ENCODE results near the gene CRLF1. TPM values are rescaled to one million over a fixed set of nuclear protein-coding genes. Genes with fewer than 3 reads are reported as not detected.

Gene CRLF1
- total and polyA plus RNA-seq, 10 of the 15 experiments (the other 5 are each of a cell fraction or from before 2014, with no cell fraction given), result 0.10 to 1.2 (median 0.49) TPM; not detected in 4

DNA sequence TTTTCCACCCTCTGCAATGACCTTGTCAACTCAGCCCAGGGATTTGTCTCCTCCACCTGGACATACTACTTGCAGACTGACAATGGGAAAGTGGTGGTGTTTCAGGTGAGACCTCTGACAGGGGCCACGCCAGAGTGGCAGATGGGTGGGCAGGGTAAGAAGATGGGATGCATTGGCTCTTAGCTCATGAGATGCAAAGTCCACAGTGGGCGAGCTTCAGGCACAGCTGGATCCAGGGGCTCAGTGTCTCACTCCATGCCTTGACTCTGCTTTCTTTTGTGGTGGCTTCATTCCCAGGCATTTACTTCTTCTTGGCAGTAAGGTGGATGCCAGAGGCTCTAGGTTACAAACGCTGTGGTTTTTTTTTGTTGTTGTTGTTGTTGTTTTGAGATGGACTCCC, 9.4 kb upstream of the CRLF1 start:
- ChIA-PET CTCF (interaction anchor here (0.7 kb wide), 1 partner anchor 14 kb away, joined by 4 read pairs; no protein-coding TSS in a partner anchor), SMC1A (ENCODE audit: uncharacterized antibody, unreplicated experiment) (interaction anchor here (0.6 kb wide), 1 partner anchor 244 kb away, joined by 3 read pairs; no protein-coding TSS in a partner anchor), POLR2A (no interaction called here), RAD21 (ENCODE audit: unreplicated experiment) (no interaction called here)
- BruUV-seq (replicated peaks), result no TSS peak
- no peak for DNase-seq (ENCODE audit: low read depth, low spot score)
- no peaks in the 10 kb centered on the region for H3K9me3 ChIP-seq (replicated peaks; ENCODE audit: control insufficient read depth, insufficient read depth, low read length)
- H3K4me2 ChIP-seq (ENCODE audit: control insufficient read depth, insufficient read depth), result no peak overlapping the region
- no peak overlapping the region for H3K4me3 ChIP-seq
- no peak overlapping the region for H3K9ac ChIP-seq (ENCODE audit: control insufficient read depth, insufficient read depth, low read length)
- intact Hi-C loops (cut with micrococcal nuclease; ENCODE audit: unreplicated experiment) (no loop called here), in situ Hi-C loops (cut with MboI) (no loop called here)
- H3K4me1 ChIP-seq (ENCODE audit: control insufficient read depth, insufficient read depth, low read length), result no peaks in the 10 kb centered on the region
- H2AFZ ChIP-seq (ENCODE audit: control insufficient read depth, low read depth, low read length), result no peak overlapping the region
- 33% methylated on average over 3 of the region's 3 CpGs for whole genome bisulfite sequencing (ENCODE audit: insufficient coverage, insufficient replicate concordance, low lambda C conversion rate, missing lambda C conversion rate)
- H3K27me3 ChIP-seq (replicated peaks in 1 of 2; ENCODE audit: control insufficient read depth in 2 of 2, insufficient read depth in 2 of 2, low read length in 1 of 2), result peaks cover 11% of the 10 kb centered on the region in 2 experiments
- no peaks in the 10 kb centered on the region for H3K79me2 ChIP-seq (ENCODE audit: control insufficient read depth, insufficient read depth, low read length)
- H4K20me1 ChIP-seq (ENCODE audit: control insufficient read depth, insufficient read depth), result peaks cover 2% of the 10 kb centered on the region; the same call in 1 of the 2 replicates
- FAIRE-seq, result no peak
- no peak for ATAC-seq
- no peak overlapping the region for H3K27ac ChIP-seq (ENCODE audit: control insufficient read depth, insufficient read depth)
- no peaks in the 10 kb centered on the region for H3K36me3 ChIP-seq (ENCODE audit: control insufficient read depth in 2 of 2, insufficient read depth in 2 of 2, low read length in 1 of 2)
- TF ChIP-seq NR2C1 (IDR thresholded peaks at IDR 0.05), result no peak
- no peak for TF ChIP-seq SUPT20H (IDR thresholded peaks at IDR 0.05; ENCODE audit: borderline replicate concordance, control insufficient read depth, low read depth, low read length)
- no peak for TF ChIP-seq BRCA1 (IDR thresholded peaks at IDR 0.05; ENCODE audit: low read depth, low read length)
- TF ChIP-seq, protein P1, sequence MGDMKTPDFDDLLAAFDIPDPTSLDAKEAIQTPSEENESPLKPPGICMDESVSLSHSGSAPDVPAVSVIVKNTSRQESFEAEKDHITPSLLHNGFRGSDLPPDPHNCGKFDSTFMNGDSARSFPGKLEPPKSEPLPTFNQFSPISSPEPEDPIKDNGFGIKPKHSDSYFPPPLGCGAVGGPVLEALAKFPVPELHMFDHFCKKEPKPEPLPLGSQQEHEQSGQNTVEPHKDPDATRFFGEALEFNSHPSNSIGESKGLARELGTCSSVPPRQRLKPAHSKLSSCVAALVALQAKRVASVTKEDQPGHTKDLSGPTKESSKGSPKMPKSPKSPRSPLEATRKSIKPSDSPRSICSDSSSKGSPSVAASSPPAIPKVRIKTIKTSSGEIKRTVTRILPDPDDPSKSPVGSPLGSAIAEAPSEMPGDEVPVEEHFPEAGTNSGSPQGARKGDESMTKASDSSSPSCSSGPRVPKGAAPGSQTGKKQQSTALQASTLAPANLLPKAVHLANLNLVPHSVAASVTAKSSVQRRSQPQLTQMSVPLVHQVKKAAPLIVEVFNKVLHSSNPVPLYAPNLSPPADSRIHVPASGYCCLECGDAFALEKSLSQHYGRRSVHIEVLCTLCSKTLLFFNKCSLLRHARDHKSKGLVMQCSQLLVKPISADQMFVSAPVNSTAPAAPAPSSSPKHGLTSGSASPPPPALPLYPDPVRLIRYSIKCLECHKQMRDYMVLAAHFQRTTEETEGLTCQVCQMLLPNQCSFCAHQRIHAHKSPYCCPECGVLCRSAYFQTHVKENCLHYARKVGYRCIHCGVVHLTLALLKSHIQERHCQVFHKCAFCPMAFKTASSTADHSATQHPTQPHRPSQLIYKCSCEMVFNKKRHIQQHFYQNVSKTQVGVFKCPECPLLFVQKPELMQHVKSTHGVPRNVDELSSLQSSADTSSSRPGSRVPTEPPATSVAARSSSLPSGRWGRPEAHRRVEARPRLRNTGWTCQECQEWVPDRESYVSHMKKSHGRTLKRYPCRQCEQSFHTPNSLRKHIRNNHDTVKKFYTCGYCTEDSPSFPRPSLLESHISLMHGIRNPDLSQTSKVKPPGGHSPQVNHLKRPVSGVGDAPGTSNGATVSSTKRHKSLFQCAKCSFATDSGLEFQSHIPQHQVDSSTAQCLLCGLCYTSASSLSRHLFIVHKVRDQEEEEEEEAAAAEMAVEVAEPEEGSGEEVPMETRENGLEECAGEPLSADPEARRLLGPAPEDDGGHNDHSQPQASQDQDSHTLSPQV (IDR thresholded peaks at IDR 0.05), result no peak
- TF ChIP-seq, protein P2, sequence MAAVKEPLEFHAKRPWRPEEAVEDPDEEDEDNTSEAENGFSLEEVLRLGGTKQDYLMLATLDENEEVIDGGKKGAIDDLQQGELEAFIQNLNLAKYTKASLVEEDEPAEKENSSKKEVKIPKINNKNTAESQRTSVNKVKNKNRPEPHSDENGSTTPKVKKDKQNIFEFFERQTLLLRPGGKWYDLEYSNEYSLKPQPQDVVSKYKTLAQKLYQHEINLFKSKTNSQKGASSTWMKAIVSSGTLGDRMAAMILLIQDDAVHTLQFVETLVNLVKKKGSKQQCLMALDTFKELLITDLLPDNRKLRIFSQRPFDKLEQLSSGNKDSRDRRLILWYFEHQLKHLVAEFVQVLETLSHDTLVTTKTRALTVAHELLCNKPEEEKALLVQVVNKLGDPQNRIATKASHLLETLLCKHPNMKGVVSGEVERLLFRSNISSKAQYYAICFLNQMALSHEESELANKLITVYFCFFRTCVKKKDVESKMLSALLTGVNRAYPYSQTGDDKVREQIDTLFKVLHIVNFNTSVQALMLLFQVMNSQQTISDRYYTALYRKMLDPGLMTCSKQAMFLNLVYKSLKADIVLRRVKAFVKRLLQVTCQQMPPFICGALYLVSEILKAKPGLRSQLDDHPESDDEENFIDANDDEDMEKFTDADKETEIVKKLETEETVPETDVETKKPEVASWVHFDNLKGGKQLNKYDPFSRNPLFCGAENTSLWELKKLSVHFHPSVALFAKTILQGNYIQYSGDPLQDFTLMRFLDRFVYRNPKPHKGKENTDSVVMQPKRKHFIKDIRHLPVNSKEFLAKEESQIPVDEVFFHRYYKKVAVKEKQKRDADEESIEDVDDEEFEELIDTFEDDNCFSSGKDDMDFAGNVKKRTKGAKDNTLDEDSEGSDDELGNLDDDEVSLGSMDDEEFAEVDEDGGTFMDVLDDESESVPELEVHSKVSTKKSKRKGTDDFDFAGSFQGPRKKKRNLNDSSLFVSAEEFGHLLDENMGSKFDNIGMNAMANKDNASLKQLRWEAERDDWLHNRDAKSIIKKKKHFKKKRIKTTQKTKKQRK (IDR thresholded peaks at IDR 0.05; ENCODE audit: low read depth, low read length), result no peak
- TF ChIP-seq CBFB (IDR thresholded peaks at IDR 0.05; ENCODE audit: low read depth), result no peak
- TF ChIP-seq SMC3 (IDR thresholded peaks at IDR 0.05; ENCODE audit: borderline replicate concordance, low read length), result no peak
- TF ChIP-seq YY1 (IDR thresholded peaks at IDR 0.05; ENCODE audit: low read depth, low read length), result no peak
- no peak for TF ChIP-seq HDAC2 (IDR thresholded peaks at IDR 0.05)
- no peak for TF ChIP-seq NRF1 (conservative IDR thresholded peaks at IDR 0.05; ENCODE audit: low read depth, low read length)
- no peak for TF ChIP-seq CHD1 (IDR thresholded peaks at IDR 0.05; ENCODE audit: low read depth, low read length)
- TF ChIP-seq, protein P3, sequence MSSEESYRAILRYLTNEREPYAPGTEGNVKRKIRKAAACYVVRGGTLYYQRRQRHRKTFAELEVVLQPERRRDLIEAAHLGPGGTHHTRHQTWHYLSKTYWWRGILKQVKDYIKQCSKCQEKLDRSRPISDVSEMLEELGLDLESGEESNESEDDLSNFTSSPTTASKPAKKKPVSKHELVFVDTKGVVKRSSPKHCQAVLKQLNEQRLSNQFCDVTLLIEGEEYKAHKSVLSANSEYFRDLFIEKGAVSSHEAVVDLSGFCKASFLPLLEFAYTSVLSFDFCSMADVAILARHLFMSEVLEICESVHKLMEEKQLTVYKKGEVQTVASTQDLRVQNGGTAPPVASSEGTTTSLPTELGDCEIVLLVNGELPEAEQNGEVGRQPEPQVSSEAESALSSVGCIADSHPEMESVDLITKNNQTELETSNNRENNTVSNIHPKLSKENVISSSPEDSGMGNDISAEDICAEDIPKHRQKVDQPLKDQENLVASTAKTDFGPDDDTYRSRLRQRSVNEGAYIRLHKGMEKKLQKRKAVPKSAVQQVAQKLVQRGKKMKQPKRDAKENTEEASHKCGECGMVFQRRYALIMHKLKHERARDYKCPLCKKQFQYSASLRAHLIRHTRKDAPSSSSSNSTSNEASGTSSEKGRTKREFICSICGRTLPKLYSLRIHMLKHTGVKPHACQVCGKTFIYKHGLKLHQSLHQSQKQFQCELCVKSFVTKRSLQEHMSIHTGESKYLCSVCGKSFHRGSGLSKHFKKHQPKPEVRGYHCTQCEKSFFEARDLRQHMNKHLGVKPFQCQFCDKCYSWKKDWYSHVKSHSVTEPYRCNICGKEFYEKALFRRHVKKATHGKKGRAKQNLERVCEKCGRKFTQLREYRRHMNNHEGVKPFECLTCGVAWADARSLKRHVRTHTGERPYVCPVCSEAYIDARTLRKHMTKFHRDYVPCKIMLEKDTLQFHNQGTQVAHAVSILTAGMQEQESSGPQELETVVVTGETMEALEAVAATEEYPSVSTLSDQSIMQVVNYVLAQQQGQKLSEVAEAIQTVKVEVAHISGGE (CRISPR knock-in tag; IDR thresholded peaks at IDR 0.05), result no peak
- TF ChIP-seq PAX8 (IDR thresholded peaks at IDR 0.05), result no peak
- no peak for TF ChIP-seq ETV6 (conservative IDR thresholded peaks at IDR 0.05 in 1 of 2, IDR thresholded peaks at IDR 0.05 in 1 of 2; ENCODE audit: borderline replicate concordance in 1 of 2, low read depth in 1 of 2)
- no peak for TF ChIP-seq CREB1 (IDR thresholded peaks at IDR 0.05; ENCODE audit: low read depth)
